ENCODE data around the gene CALN1.
"Not testable (repeated sequence)": the region's sequence is repeated elsewhere in the genome, so short reads cannot be mapped to it uniquely, and the experiment has no call there.

The CALN1 gene

DNA sequence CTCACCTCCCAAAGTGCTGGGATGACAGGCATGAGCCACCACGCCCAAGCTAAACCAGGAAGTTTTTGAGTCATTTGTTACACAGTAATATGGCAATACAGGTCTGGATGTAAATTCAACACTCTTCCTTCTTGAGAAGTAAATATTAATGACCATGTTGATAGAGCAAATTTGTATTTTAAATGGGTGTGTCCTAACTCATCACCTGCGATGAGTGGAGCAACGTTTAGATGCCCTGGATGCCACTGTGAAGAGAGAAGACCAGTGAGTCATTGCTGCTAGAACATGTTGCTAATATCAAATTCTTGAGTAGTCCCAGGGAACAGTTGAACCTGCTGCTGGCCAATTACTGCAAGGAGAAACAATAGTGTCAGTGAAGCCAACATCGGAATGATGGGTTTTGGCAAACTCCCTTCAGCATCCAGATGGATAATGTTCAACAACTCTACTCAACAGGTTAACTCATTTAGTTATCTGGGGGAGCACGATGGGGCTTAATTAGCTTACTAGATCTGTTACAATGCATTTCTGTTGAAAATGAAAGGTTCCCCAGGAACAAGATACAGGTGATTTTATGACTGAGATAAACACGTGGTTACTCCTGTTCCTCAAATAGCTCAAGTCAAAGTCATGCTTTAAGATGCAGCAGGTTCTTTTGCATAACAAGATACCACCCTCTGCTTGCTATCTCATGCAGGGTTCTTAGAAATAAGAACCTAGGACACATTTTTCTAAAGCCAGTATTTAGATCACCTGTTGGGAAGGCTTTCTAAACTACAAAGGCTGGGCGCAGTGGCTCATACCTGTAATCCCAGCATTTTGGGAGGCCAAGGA, 146.8 kb downstream of the CALN1 start:
- no peak for DNase-seq

DNA sequence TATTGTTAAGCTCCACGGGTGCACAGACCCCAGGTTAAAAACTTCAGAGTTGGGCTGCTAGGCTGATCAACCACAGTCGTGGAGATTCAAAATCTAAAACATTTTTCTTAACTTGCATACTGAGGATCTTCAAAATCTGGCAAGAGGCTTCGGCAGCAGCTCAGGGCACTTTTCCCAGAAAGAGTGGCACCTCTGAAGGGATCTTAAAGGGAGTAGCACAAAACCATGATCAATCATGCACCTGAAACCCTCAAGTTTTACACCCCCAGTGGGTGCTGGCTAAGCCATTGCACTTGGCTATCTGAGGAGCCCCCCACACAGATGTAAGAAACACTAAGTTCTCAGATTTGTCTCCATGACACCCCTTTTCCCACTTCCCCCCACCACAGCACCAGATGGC, 151.7 kb downstream of the CALN1 start:
- no peak for DNase-seq

DNA sequence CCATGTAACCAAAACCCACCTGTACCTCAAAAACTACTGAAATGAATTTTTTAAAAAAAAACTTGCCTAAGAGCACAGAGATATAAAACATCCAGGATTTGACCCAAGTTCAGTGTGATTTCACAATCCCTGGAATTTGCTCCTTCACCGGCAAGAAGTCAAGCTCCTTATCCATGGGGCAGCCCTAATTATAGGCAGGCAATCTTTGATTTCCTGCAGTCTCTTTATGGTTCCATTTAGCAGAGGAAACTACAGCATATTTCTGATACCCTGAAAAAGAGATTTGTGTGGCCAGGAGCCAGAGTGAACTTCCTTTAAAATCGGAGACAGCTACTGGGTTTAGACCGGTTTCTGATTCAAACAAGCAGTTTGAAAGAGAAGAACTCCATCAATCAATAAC, 154.1 kb downstream of the CALN1 start:
- DNase-seq, result no peak

DNA sequence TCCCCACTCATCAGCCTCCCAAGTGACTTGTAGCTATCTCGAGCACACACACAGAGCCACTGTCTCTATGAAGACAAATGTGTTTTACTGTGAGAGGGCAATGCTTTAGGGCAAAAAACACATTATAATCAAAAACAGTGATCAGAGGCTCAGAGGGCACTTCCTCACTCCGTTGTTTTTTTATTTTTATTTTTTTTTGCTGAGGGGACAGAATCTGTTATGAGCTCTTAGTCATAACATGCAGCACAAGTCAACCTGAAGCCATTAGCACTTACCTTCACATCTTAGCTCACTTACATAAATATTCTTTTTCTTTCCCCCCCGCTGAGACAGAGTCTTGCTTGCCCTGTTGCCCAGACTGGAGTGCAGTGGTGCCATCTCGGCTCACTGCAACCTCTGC, 157.7 kb downstream of the CALN1 start:
- DNase-seq, result no peak

DNA sequence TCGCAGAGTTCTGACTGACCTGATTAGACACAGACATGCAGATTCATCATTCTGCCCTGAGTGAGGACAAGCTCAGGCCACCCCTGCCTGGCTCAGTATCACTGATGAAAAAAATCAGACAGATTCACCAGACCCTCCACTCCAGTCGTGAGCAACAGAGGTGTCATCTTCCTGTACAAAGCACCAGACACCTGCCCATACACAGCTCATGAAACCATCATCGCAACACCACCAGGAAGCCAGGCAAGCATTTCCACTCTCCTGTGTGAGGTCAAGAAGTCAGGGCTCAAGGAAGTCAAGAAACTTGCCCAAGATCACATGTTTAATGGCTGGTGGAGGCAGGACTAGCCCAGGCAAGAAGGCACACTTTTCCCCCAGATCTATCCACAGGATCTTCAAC, 163.0 kb downstream of the CALN1 start:
- no peak for DNase-seq

DNA sequence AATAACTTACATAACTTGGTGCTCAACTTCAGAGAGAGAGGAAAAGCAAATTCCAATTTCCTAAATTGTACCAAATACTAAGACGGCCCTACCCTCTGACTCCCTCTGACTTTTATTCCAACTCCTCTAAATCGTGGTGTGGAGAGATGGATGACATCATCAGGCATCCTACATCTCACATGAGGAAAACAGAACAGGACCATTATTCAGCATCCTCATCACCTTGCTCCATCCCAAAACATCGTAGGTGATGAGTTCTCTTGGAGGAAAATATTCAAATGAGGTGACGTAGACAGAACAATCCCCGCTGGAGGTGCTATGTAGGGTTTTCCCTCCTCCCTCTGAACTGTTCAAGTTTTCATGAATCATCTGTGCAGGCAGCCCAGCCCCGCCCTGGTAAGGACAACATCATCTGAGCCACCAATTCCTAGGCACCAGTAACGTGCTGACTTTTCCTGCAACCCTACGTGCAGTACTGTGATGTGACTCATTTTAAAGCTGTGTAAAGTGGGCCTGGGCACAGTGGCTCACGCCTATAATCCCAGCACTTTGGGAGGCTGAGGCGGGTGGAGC, 167.2 kb downstream of the CALN1 start:
- DNase-seq, result no peak

DNA sequence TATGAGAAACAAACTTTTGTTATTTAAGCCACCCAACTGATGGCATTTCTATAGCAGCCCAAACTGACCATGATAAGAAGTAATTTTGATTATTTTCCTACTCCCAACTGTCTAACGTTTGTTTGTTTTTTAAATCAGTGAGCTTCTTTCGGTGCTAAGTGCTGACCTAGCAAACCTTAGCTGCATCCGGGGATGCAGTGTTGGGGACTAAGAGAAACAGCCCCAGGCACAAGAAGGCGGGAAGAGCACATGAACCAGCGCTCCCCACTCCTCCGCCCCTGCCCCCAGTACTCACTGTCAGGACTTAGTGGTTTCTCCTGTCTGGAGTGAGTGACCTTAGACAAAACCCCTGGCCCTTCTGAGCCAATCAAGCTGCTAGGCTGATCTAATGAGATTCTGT, 168.8 kb downstream of the CALN1 start:
- no peak for DNase-seq

DNA sequence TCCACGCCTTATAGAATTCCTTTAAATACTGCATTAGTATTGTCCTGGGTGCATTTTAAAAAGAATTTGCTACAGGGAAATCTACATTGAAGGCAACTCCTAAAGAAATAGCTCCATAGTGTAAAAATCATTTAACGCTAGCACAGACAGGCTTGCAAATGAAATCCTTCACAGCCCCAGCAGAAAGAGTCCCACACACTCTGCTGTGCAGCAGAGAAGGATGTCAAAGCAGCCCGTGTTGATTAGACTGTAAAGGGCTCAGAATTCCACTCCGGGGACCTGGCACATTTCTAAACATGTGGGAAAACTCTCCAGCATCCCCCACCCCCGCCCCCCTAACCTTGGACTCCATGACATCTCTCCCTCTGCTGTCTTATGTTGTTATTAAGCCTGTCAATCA, 176.8 kb downstream of the CALN1 start:
- no peak for DNase-seq

DNA sequence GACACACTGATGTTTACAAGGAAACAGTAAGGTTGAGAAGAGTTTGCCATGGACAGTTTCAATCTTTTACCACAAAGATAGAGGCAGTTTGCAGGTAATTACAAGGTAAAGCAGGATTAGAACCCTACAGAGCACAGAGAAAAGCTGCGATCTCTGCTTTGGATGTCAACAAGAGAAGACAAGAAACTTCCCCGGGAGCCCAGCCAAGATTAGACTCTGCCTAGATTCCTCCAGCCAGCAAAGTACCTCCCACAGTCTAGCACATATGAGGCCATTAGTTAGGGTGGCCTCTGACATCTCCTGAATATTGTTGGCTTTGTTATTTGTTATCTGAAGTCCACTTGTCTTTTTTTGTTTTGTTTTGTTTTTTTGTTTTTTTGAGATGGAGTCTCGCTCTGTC, 178.1 kb downstream of the CALN1 start:
- DNase-seq, result no peak

DNA sequence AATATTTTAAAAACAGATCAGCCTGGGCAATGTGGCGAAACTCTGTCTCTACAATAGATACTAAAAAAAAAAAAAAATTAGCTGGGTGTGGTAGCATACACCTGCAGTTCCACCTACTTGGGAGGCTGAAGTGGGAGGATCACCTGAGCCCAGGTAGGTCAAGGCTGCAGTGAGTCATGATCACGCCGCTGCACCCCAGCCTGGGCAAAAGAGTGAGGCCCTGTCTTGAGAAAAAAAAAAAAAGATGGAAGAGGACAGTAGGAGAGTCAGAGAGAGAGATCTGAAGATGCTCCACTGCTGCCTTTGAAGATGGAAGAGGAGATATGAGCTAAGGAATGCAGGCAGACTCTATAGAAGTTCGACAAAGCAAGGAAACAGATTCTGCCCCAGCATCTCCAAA, 181.9 kb downstream of the CALN1 start:
- no peak for DNase-seq

DNA sequence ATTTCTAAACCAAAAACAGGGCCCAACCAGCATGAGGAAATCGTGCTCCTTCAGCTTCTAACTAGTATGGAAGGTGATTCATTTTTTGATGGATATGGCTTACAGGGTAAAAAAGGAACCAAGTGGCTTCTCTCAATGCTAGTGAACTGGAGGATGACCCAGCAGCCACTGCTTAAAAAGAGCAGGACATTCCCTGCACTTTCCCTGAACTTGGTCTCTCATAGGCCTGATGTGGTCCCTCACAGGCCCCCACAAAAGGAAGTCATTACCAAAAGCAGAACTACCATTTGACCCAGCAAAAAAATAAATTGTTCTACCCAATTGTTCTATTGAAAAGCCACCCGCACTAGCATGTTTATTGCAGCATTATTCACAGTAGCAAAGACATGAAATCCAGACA, 188.8 kb downstream of the CALN1 start:
- DNase-seq, result no peak

DNA sequence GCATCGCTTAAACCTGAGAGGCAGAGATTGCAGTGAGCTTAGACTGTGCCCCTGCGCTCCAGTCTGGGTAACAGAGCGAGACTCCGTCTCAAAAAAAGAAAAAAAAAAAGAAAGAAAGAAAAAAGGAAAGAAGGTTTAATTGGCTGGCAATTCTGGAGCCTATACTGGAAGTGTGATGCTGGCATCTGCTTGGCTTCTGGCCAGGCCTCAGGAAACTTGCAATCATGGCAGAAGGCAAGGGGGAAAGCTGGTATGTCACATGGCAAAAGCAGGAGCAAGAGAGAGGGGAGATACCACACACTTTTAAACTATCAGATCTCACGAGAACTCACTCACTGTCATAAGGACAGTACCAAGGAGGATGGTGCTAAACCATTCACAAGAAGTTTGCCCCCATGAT, 190.0 kb downstream of the CALN1 start:
- no peak for DNase-seq

DNA sequence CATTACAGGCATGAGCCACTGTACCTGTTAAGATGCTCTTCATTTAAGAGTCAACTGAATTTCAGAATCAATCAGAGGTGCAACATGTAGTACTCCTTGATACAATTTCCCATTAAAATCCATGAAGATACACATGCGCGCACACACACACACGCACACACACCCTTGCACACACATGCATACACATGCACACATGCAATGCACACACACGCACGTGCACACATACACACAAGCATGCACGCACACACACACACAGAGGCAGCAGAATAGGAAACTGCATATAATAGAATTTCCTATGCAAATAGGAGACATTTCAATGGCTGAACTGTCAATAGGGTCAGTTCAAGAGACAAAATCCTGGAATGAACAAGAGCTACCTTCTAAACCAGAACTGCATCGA, 192.6 kb downstream of the CALN1 start:
- DNase-seq, result no peak

DNA sequence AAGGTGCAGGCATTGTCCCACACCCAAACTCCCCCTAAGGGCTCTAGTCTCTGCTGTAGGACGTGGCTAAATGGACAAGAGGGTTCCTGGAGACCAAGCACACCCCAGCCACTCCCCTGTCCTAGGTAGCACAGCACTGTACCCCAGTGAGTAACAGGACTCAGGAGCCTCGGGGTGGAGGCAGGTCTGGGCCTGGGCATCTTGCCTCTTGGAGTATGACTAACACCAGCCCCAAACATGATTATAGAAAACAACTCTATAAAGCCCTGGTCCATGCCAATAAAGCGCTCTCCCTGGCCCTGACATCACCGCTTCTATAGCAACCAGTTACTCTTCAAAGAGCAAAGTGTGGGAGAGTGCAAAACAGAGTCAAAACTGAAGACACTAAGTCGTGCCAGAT, 195.0 kb downstream of the CALN1 start:
- DNase-seq, result no peak

DNA sequence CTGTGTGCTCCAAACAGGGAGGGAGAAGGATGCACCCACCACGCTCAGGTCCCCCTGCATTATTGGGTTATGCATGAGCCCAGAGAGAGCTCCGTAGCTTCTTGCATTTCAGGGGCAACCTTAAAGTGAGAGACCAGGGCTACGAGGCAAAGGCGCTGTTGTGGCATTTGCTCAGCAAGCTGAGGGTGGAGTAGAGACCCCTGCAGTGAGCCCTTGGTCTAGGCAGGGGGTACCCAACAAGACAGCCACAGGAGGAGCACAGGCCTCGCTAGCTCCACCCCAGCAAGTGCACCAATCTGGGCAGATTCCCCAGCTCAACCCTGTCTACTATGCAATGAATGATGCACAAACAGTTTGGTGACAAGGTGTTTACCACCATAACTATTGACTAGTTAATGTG, 198.4 kb downstream of the CALN1 start:
- DNase-seq, result no peak

DNA sequence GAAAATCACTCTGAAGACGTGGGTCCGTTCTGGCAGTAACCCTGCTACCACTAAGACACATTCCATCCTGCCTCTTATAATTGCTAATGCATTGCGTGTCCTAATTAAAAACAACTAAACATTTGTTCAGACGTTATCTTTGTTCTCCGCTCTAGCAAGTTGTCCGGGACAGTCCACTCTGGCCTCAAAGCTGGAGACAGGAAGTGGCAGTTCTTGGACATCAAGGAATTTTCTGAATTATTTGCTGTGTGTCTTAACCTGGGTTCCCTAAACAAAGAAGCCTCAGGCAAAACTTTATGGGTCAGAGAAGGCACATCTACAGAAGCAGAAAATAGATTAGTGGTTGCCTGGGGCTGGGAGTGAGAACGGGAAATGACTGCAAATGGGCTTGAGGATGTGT, 199.1 kb downstream of the CALN1 start:
- no peak for DNase-seq

DNA sequence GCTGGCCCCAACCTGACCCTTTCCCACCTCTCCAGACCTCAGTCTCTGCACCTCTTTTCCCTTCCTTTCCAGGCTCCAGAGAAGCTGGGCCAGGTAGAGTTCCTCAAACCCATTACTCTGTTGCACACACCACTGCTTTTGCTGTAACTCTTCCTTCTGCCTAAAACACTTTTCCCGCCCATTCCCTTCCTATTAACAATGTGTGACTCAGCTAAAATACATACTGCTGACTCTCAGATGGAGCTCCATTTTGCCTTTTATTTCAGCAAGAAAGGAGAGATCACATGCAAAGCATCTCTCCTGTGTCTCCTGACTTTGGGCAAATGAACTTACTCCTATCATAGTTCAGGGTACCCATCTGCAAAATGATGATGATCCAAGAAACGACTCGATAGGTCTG, 201.0 kb downstream of the CALN1 start:
- no peak for DNase-seq

DNA sequence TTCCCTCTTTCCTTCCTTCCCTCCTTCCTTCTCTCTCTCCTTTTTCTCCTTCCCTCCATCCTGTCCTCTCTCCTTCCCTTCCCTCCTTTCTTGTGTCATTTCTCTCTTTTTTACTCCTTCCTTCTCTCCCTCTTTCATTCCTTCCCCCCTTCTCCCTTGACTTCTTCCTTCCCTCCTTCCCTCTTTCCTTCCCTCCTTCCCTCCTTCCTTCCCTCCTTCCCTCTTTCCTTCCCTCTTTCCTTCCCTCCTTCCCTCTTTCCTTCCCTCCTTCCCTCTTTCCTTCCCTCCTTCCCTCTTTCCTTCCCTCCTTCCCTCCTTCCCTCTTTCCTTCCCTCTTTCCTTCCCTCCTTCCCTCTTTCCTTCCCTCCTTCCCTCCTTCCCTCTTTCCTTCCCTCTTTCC, 203.1 kb downstream of the CALN1 start:
- DNase-seq, result not testable (repeated sequence)

DNA sequence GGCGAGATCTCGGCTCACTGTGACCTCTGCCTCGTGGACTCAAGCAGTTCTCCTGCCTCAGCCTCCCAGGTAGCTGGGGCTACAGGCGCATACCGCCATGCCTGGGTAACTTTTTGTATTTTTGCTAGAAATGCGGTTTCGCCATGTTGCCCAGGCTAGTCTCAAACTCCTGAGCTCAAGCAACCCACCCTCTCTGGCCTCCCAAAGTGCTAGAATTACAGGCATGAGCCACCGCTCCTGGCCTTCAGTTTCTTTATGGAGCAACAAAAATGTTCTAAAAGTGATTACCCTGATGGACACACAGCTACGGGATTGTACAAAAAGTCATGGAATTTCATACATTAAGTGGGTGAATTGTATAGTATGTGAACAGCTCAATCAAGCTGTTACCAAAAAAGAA, 216.0 kb downstream of the CALN1 start:
- DNase-seq, result no peak

DNA sequence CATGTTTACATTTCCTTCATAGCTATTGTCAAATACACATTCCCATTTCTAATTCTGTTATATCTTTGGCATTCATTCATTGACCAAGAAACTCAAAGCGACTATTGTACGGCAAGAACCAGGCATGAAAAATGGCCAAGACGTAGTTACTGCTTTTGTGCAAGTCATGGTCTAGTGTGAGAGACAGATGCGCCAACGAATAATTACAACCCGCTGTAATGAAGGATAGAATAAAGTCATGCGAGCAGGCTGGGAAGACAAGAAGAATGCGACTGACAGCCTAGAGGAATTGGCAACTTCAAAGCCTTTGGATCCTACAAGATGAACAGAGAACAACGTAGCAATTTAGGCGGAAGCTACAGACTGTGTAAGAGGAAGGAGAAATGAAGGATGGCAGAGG, 221.2 kb downstream of the CALN1 start:
- no peak for DNase-seq

DNA sequence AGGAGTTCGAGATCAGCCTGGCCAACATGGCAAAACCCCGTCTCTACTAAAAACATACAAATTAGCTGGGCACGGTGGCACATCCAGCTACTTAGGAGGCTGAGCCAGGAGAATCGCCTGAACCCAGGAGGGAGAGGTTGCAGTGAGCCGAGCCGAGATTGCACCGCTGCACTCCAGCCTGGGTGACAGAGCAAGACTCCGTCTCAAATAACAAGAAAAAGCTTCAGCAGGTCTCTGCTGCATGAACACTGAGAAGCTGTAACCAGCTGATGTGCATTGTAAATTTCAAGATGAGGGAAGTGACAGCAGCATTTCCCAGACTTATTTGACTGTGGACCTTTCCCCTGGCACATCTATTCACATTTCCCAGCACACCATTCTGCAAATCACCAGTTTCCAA, 222.0 kb downstream of the CALN1 start:
- DNase-seq, result no peak

DNA sequence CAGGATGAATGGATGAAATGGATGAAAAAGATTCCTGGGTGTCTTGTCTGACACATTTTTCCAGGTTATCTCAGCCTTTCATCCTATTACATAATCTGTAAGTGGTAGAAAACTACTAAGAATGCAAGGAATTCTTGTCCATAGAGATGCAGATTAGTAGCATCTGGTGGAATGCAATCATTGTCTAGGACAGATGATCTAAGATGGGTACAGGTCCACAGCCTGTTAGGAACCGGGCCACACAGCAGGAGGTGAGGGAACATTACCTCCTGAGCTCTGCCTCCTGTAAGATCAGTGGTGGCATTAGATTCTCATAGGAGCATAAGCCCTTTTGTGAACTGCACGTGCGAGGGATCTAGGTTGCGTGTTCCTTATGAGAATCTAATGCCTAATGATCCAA, 225.0 kb downstream of the CALN1 start:
- no peak for DNase-seq

DNA sequence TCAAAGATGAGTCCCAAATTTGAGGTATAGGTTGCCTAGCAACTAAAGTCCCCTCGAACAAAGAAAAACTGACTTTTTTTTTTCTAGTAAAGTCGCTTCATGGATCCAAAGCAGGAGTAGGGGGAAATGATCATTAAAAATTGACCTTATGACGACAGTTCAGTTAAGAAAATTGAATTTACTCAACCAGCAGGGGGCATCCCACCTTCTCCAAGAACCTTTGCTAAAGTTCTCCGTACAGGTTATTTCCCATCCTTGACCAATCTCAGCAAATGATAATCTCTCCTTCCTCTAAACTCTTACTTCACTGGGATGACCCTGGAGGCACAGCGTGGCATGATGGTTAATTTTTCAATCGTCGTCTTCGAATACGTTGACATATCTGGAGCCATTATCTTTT, 228.3 kb downstream of the CALN1 start:
- no peak for DNase-seq

DNA sequence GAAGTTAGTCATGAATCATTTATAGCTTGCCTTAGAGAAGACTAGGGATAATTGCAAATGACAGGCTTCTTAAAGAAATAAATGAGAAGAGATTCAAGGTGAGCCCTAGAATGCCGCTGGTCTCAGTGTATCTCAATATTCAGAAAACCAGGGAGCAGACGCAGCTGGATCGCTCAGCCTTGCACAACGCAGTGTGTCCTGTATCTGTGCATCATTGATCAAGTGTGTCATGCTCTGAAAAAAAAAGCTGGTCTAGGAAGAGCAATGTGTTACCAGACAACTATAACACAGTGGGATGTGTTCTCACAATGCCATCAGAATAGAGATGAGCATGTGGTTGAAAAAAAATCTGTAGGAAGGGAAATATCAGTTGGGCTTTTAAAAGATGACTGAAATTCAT, 230.1 kb downstream of the CALN1 start:
- no peak for DNase-seq

DNA sequence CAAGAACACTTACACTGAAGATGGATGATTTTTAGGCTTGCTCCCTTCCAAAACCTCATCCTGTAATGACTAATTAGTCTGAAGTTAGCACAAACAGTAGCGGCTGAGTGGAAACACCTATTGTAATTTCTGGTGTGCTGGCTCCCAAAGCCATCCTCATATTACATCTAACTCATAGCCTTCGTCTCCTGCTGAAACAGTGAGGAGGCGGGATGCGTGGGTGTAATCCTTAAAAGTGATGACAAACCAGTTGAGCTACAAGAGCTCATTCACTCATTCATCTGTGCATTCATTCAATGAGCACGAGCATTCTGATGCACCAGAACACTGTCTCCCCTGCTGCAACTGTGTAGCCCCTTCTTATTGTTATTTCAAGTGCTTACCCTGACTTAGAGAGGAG, 235.3 kb downstream of the CALN1 start:
- no peak for DNase-seq

All from stimulated activated naive CD4-positive, alpha-beta T cell treated with Interleukin-2 at 50 U/mL for 16 hours (primary cell).